D721Med (cell line): ENCODE data around the gene AKT3.

Experiments
- DNase-seq: peaks from one replicate; pipeline ENCODE4 v3.0.0; 2011; ENCODE audit warnings: low spot score; ENCODE audit not compliant: insufficient read length
- FAIRE-seq: peaks from 2 replicates; lab custom pipeline; 2011; peaks lifted over from hg19 to GRCh38; lab: Jason Lieb, UNC
- CTCF ChIP-seq: IDR thresholded peaks from 2 replicates; pipeline ENCODE4 v1.5.1; 2012; ENCODE audit warnings: mild to moderate bottlenecking, control low read depth; ENCODE audit not compliant: insufficient read depth; ENCODE audit errors: missing control alignments

AKT3 gene

GRCh38 chr1:243580072-243580471 is 270.0 kb downstream of the AKT3 start:
- FAIRE-seq (no peak), DNase-seq (no peak)
- no peak for TF ChIP-seq CTCF

- DNase-seq (no peak), FAIRE-seq (no peak)
Observed at GRCh38 chr1:243575070-243575469, 275.0 kb downstream of the AKT3 start.

GRCh38 chr1:243572940-243573339 is 277.1 kb downstream of the AKT3 start:
- DNase-seq (no peak), FAIRE-seq (peak; percentile 95)
- no peak for TF ChIP-seq CTCF

More at GRCh38 chr1:243575070-243575469, 275.0 kb downstream of the AKT3 start:
- TF ChIP-seq CTCF = no peak

- no peak for TF ChIP-seq CTCF
- DNase-seq = no peak
- FAIRE-seq = peak; percentile 86
Observed at GRCh38 chr1:243568793-243569192, 281.2 kb downstream of the AKT3 start.

GRCh38 chr1:243564814-243565213 is 285.2 kb downstream of the AKT3 start:
- FAIRE-seq (no peak), DNase-seq (no peak)
- TF ChIP-seq CTCF = no peak

- no peak for DNase-seq
- no peak for TF ChIP-seq CTCF
Observed at GRCh38 chr1:243563732-243564131, 286.3 kb downstream of the AKT3 start.

GRCh38 chr1:243562473-243562872 is 287.6 kb downstream of the AKT3 start:
- DNase-seq = no peak
- TF ChIP-seq CTCF = no peak
- FAIRE-seq = peak; percentile 86

More at GRCh38 chr1:243563732-243564131, 286.3 kb downstream of the AKT3 start:
- no peak for FAIRE-seq
